ENCODE data around the gene LCE1E. TPM values are rescaled to one million over a fixed set of nuclear protein-coding genes. Genes with fewer than 3 reads are reported as not detected.

Gene LCE1E
- total RNA-seq, 1 donor from 2014 or later, result 0.59 TPM

DNA sequence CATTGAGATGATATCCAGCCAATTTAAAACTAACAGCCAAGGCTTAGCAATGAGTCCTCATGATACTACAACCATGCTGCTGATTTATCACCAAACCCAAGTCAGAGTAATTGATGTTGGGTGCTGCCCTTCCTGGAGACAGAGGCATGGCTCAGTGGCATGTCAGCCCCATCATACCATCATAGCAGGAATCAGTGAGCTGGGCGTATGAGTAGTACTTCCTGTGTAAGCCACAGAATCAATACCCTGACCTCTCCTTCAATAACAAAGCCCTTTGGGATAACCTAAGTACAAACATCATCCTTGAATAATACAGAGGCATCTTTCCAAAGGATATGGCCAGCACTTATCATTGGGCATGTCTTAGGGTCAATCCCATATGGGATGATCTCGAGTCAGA is 3.0 kb upstream of the LCE1E start:
- no peak for DNase-seq

DNA sequence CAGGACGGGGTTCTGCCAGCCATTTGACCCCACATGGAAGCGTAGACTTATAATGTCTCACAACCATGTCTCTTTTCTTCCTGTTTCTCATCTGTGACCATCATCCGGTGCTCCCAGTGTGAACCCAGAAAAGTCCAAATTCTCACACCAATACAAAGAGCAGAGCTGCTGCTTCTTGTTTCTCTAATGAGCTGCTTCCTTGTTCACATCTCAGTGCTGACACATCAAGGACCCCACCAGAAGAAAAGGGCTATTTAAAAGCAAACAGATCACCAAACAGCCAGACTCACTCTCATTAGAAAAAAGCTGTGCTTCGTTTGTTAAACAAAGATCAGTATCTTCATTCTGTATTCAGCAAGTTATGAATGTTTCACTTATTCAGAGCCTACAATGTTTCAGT is 9.6 kb downstream of the LCE1E start:
- DNase-seq, result no peak

DNA sequence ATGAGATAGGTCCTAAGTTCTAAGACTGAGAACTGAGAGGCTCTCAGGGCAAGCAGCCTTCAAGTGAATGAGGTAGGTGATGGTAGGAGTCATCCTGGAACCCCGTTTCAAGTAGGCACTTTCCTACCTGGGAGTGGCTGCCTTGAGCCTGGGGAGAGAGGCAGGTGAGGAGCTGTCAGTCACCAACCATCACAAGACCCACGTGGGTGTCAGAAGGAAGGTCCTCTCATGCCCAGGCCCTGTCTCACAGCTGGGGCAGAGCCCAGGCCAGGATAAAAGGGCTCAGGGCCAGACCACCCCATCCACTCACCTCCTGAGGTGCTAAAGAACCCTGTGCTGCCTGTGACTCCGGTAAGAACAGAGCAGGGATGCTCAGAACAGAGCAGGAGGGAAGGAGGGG is 10.4 kb downstream of the LCE1E start, which contains the start of gene LCE1D:
TSS of gene LCE1D (plus strand) at position 301 of the 400 bp plus-strand sequence. CDS start 1,074 bp downstream, outside the sequence.
- DNase-seq, result no peak

DNA sequence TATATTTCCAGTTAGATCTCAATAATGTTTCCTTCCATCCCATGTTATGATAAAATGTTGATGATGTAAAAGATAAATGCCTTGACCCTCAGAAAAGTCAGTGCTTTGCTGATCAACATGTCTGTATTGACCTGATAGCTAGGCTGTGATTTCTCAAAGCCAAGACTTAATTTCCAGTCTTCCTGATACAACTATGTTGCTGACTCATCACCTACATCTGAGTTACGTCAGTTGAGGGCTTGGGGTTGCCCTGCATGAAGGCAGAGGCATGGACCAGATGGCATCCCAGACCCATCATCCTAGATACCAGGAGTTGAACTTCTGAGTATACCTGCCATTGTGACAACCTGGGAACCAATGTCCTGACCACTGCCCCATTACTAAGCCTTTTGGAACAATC is 15.3 kb downstream of the LCE1E start:
- no peak for DNase-seq

DNA sequence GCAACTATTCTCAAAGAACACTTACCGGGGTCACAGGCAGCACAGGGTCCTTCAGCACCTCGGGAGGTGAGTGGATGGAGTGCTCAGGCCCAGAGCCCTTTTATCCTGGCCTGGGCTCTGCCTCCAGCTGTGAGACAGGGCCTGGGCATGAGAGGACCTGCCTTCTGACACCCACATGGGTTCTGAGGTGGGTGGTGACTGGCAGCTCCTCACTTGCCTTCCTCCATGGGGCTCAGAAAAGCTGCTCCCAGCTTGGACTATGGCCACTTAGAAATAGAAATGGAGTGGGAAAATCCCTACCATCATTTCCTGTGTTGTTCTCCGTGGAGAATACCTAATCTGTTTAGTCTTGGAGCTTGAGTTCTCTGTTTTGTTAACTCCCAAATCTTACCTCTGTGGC is 20.5 kb downstream of the LCE1E start, which contains the start of gene LCE1C:
TSS of gene LCE1C (minus strand) at position 76 of the 400 bp plus-strand sequence. CDS start 1,173 bp downstream, outside the sequence.
- no peak for DNase-seq

DNA sequence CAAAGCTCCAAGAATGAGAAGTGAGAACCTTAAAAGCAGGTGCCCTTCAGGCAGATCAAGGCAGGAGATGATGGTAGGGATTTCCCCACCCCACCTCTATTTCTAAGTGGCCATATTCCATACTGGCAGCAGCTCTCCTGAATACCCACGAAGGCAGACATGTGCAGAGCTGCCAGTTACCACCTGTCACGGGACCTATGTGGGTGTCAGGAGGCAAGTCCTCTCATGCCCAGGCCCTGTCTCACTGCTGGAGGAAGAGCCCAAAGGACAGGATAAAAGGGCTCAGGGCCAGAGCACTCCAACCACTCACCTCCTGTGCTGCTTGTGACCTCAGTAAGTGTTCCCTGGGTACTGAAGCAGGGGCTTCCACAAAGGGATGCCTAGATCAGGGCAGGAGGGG is 25.0 kb downstream of the LCE1E start:
- DNase-seq, result no peak

DNA sequence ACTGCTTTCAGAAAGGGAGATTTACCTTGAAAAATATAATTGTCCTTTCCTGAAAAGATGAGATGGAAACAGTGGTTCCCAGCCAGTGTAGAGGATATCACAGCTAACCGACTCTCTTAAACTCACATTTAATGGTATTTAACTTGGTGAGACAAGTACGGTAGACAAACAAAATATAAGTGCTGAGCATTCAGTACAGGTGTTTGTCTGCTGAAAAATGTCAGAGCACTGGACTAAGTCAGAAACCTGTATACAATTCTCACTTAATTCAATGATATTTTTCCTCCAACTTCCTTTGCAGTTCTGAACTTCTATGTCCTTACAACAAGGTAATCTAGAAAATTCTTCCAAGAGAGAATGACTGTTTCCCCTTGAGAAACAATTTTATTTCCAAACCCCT is 25.6 kb downstream of the LCE1E start, which contains the start of gene LCE1B:
TSS of gene LCE1B (plus strand) at position 301 of the 400 bp plus-strand sequence. CDS start 476 bp downstream, outside the sequence.
- no peak for DNase-seq

DNA sequence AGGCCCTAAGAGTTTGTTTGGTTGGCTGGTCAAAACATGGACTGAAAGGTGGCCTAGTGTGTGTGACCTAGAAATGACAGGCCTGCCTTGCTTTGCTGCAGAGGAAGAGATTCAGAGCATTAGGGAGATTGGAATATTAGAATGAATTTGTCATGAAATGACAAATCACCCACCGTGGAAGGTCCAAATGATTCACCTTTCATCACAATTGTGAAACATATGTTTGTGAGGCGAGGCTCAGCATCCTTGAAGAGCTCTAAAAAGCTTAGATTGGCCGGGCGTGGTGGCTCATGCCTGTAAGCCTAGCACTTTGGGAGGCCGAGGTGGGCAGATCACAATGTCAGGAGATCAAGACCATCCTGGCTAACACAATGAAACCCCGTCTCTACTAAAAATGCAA is 31.3 kb downstream of the LCE1E start:
- DNase-seq, result no peak

DNA sequence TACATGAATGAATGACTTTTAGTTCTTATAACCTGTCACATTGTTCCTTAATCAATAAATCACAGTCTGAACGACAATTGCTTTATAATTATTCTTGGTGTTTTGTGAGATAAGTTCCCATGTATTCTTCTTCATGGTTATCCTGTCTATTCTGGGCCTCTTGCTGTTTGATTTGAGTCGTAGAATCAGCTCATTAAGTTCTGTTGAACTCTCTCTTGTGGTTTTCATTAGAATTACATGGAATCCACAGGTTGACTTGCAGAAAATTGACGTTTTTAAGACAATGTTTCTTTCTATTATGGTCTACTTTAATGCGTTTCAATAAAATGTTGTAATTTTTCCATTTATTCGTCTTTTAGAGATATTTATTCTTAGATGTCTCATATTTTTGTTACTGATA is 37.2 kb downstream of the LCE1E start:
- no peak for DNase-seq

DNA sequence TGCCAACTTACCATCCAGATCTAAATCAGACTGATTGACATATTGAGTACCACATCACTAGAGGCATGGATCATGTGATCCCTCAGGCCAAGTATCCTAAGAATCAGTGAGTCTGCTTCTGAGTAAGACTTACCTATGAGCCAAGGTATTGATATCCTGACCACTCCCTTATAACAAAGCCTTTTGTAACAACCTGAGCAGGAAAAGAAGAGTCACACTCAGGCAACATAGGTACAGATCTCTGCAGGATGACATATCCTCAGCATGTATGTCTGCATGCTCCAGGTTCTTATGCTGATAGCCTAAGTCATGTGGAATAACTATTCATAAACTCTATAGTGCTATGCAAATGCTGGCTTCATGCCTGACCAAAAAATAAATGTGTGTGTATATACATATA is 38.9 kb downstream of the LCE1E start:
- DNase-seq, result no peak

DNA sequence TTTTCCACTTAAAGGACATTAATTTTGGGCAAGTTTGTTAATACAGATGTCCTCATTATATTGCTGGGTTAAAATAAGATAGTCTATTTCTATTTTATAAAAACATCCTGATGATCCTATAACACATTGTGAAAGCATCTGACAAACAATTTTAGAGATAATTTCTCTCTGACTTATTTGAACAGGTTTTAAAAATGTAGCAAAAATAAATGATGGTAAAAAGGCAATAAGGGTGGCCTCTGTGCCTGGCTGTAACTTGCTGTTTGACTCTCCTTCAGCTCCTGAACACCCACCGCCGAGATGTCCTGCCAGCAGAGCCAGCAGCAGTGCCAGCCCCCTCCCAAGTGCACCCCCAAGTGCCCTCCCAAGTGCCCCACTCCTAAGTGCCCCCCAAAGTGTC is 41.1 kb downstream of the LCE1E start, which contains the start of gene LCE1A:
TSS of gene LCE1A (plus strand) at position 301 of the 400 bp plus-strand sequence. CDS start at position 301, 0 bp downstream.
- DNase-seq, result no peak

DNA sequence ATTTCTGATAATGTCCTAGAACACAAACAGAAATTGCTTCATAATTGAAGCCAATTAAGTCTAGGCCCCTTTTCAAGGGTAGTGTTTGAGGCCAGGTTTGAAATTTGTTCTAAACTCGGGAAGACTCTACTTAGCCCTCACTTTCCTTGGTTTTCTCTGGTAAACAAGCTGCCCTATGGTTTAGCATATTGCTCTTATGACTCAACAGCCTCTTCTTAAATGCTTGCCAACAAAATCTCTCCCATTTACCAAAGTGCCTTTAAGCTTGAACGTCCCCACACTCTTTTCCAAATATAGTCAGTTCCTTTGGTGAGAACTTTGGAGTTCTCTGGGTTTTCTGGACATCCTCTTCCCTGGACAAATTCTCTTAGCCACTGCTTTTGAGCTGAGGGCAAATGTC is 50.8 kb downstream of the LCE1E start:
- DNase-seq, result no peak

Other genes with a start within 250 kb of the LCE1E start
- gene LCE3E, start 219.5 kb upstream of the LCE1E start, total RNA-seq, result 1.3 TPM
- gene LCE3D, start 205.7 kb upstream of the LCE1E start, total RNA-seq, result 1.9 TPM
- gene LCE3C, start 186.0 kb upstream of the LCE1E start, total RNA-seq, result not detected
- gene LCE3B, start 172.4 kb upstream of the LCE1E start, total RNA-seq, result not detected
- not detected for gene LCE3A, start 163.2 kb upstream of the LCE1E start, total RNA-seq
- gene LCE2D, start 122.9 kb upstream of the LCE1E start, total RNA-seq, result 0.49 TPM
- 3.4 TPM for gene LCE2C, start 111.0 kb upstream of the LCE1E start, total RNA-seq
- gene LCE2B, start 100.1 kb upstream of the LCE1E start, total RNA-seq, result 5.9 TPM
- 1.2 TPM for gene LCE2A, start 87.9 kb upstream of the LCE1E start, total RNA-seq
- gene LCE4A, start 78.1 kb upstream of the LCE1E start, total RNA-seq, result not detected
- 0.89 TPM for gene KPRP, start 28.2 kb upstream of the LCE1E start, total RNA-seq
- not detected for gene LCE1F, start 11.1 kb upstream of the LCE1E start, total RNA-seq
- gene LCE1D, start 10.5 kb downstream of the LCE1E start, total RNA-seq, result 1.4 TPM
- gene LCE1C, start 20.4 kb downstream of the LCE1E start, total RNA-seq, result 9.3 TPM
- gene LCE1B, start 25.7 kb downstream of the LCE1E start, total RNA-seq, result 1.9 TPM
- gene LCE1A, start 41.2 kb downstream of the LCE1E start, total RNA-seq, result 1.7 TPM
- 4.4 TPM for gene LCE6A, start 56.6 kb downstream of the LCE1E start, total RNA-seq
- gene LCE7A, start 73.7 kb downstream of the LCE1E start, total RNA-seq, result not detected
- gene SMCP, start 92.1 kb downstream of the LCE1E start, total RNA-seq, result not detected
- 71.5 TPM for gene IVL, start 122.3 kb downstream of the LCE1E start, total RNA-seq
- 1.8 TPM for gene SPRR5, start 160.9 kb downstream of the LCE1E start, total RNA-seq
- gene SPRR4, start 184.4 kb downstream of the LCE1E start, total RNA-seq, result 17.7 TPM
- gene SPRR1A, start 197.8 kb downstream of the LCE1E start, total RNA-seq, result 6.1 TPM
- 0.69 TPM for gene SPRR3, start 215.5 kb downstream of the LCE1E start, total RNA-seq
- 22.3 TPM for gene SPRR1B, start 244.9 kb downstream of the LCE1E start, total RNA-seq